ENCODE data around the gene OR5B12.
A peak's percentile ranks its signal among the peaks of the same experiment; 100 is the strongest.

Gene OR5B12

DNA sequence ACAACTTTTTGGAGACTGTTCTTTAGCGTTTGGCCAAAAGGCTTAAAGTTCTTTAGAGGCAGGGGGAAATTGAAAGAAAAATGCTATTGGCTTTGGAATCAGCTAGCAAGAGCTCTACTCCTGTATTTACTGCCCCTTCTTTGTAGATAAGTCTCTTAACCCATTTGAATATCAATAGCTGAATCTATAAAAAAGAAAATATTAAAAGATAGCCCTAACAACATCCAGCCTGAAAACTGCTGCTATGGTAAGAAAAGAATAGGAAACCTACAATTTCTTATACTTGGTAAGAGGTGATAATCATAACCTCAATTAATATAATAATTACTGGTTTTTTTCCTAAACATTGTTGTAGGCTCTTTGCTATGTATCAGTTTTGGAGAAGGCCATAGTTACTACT, at the start of gene OR5B12:
Gene OR5B12 (minus strand): TSS at position 101 of the 400 bp plus-strand sequence. CDS start 2,085 bp downstream, outside the sequence.
- Histone ChIP-seq H3K9ac (ENCODE audit: insufficient read length, low read depth) (no peak within 1 kb of the TSS), H3K27me3 (ENCODE audit: insufficient read depth, insufficient read length) (no peaks in the 10 kb centered on the region), H3K9me3 (ENCODE audit: insufficient read depth, low read length) (peaks cover 16% of the 10 kb centered on the region), H3K4me3 (ENCODE audit: insufficient read length, low read depth) (no peak within 1 kb of the TSS), H3K36me3 (ENCODE audit: insufficient read depth, insufficient read length, low read length) (no peaks in the 10 kb centered on the region), H3K4me1 (ENCODE audit: insufficient read depth, insufficient read length) (no peaks in the 10 kb centered on the region)
- no peak for TF ChIP-seq ZNF274 (IDR thresholded peaks at IDR 0.05; ENCODE audit: low read depth, low read length)
- TF ChIP-seq SUZ12 (IDR thresholded peaks at IDR 0.05; ENCODE audit: extremely low read depth, insufficient read depth, insufficient read length), result no peak
- no peak for TF ChIP-seq YY1 (IDR thresholded peaks at IDR 0.05; ENCODE audit: insufficient read depth, insufficient read length)
- no peak for DNase-seq (ENCODE audit: low read depth, low spot score)

DNA sequence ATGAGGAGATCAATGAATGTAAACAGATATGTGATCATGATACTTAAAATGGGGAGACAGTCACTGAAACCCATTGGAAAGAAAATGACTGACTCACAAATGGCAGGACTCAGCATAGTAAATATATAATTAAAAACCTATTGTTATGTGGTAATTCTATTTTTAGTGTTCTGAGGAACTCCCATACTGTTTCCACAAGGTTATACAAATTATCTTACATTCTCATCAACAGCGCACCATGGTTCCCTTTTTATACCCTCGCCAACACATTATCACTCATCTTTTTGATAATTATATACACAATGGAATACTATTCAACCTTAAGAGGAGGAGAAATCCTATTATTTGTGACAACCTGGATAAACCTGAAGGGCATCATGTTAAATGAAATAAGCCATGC, 48.8 kb upstream of the OR5B12 start:
- no peak for DNase-seq (ENCODE audit: low read depth, low spot score)
- Histone ChIP-seq H3K9me3 (ENCODE audit: insufficient read depth, low read length) (no peaks in the 10 kb centered on the region), H3K9ac (ENCODE audit: insufficient read length, low read depth) (no peak overlapping the region), H3K4me3 (ENCODE audit: insufficient read length, low read depth) (no peak overlapping the region), H3K4me1 (ENCODE audit: insufficient read depth, insufficient read length) (peaks cover 2% of the 10 kb centered on the region), H3K27me3 (ENCODE audit: insufficient read depth, insufficient read length) (no peaks in the 10 kb centered on the region), H3K36me3 (ENCODE audit: insufficient read depth, insufficient read length, low read length) (no peaks in the 10 kb centered on the region)
- TF ChIP-seq SUZ12 (IDR thresholded peaks at IDR 0.05; ENCODE audit: extremely low read depth, insufficient read depth, insufficient read length), result no peak
- no peak for TF ChIP-seq ZNF274 (IDR thresholded peaks at IDR 0.05; ENCODE audit: low read depth, low read length)
- TF ChIP-seq YY1 (IDR thresholded peaks at IDR 0.05; ENCODE audit: insufficient read depth, insufficient read length), result no peak

- DNase-seq (ENCODE audit: low read depth, low spot score), result no peak
- TF ChIP-seq YY1 (IDR thresholded peaks at IDR 0.05; ENCODE audit: insufficient read depth, insufficient read length), result no peak
- TF ChIP-seq SUZ12 (IDR thresholded peaks at IDR 0.05; ENCODE audit: extremely low read depth, insufficient read depth, insufficient read length), result no peak
- TF ChIP-seq ZNF274 (IDR thresholded peaks at IDR 0.05; ENCODE audit: low read depth, low read length), result no peak
- no peaks in the 10 kb centered on the region for H3K9me3 ChIP-seq (ENCODE audit: insufficient read depth, low read length)
Measured at GRCh38 chr11:58487170-58487569, 45.1 kb upstream of the OR5B12 start.

DNA sequence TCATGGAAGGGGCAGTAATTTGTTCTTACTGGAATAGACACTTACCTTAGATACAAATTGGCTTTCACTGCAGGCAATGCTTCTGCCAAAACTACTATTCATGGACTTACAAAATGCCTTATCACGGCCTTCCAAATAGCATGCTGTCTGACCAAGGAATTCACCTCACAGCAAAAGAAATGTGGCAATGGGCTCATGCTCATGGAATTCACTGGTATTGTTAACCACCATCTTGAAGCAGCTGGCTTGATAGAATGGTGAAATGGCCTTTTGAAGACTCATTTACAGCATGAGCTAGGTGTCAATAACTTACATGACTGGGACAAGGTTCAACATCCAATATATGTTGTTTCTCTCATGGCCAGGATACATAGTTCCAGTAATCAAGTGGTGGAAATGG, 43.9 kb upstream of the OR5B12 start:
- no peaks in the 10 kb centered on the region for H3K36me3 ChIP-seq (ENCODE audit: insufficient read depth, insufficient read length, low read length)
- DNase-seq (ENCODE audit: low read depth, low spot score), result peak; percentile 1
- no peak overlapping the region for H3K9ac ChIP-seq (ENCODE audit: insufficient read length, low read depth)
- H3K4me3 ChIP-seq (ENCODE audit: insufficient read length, low read depth), result no peak overlapping the region
- TF ChIP-seq ZNF274 (IDR thresholded peaks at IDR 0.05; ENCODE audit: low read depth, low read length), result no peak
- no peak for TF ChIP-seq SUZ12 (IDR thresholded peaks at IDR 0.05; ENCODE audit: extremely low read depth, insufficient read depth, insufficient read length)
- no peak for TF ChIP-seq YY1 (IDR thresholded peaks at IDR 0.05; ENCODE audit: insufficient read depth, insufficient read length)
- no peaks in the 10 kb centered on the region for H3K27me3 ChIP-seq (ENCODE audit: insufficient read depth, insufficient read length)
- H3K4me1 ChIP-seq (ENCODE audit: insufficient read depth, insufficient read length), result peaks cover 2% of the 10 kb centered on the region
- H3K9me3 ChIP-seq (ENCODE audit: insufficient read depth, low read length), result no peaks in the 10 kb centered on the region

More at GRCh38 chr11:58487170-58487569, 45.1 kb upstream of the OR5B12 start:
- Histone ChIP-seq H3K4me3 (ENCODE audit: insufficient read length, low read depth) (no peak overlapping the region), H3K9ac (ENCODE audit: insufficient read length, low read depth) (no peak overlapping the region), H3K36me3 (ENCODE audit: insufficient read depth, insufficient read length, low read length) (no peaks in the 10 kb centered on the region), H3K4me1 (ENCODE audit: insufficient read depth, insufficient read length) (peaks cover 2% of the 10 kb centered on the region), H3K27me3 (ENCODE audit: insufficient read depth, insufficient read length) (no peaks in the 10 kb centered on the region)

DNA sequence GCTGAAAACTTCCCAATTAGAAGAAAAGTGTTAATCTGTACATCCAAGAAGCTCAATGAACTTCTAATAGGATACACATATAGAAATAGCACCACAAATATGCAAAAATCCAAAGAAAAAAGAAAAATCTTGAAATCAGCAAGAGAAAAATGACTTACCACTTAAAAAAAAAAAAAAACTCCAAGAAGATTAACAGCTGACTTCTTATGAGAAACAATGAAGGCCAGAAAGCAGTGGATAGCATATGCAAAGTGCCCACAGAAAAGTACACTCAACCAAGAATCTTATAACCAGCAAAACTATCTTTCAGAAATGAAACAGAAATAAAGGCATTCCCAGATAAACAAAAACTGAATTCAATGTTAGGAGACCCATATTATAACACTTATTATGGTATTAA, 29.9 kb upstream of the OR5B12 start:
- H3K27me3 ChIP-seq (ENCODE audit: insufficient read depth, insufficient read length), result no peaks in the 10 kb centered on the region
- no peak for DNase-seq (ENCODE audit: low read depth, low spot score)
- H3K9ac ChIP-seq (ENCODE audit: insufficient read length, low read depth), result no peak overlapping the region
- peaks cover 23% of the 10 kb centered on the region for H3K9me3 ChIP-seq (ENCODE audit: insufficient read depth, low read length)
- H3K4me3 ChIP-seq (ENCODE audit: insufficient read length, low read depth), result no peak overlapping the region
- no peaks in the 10 kb centered on the region for H3K4me1 ChIP-seq (ENCODE audit: insufficient read depth, insufficient read length)
- no peaks in the 10 kb centered on the region for H3K36me3 ChIP-seq (ENCODE audit: insufficient read depth, insufficient read length, low read length)
- TF ChIP-seq SUZ12 (IDR thresholded peaks at IDR 0.05; ENCODE audit: extremely low read depth, insufficient read depth, insufficient read length) (no peak), ZNF274 (IDR thresholded peaks at IDR 0.05; ENCODE audit: low read depth, low read length) (no peak), YY1 (IDR thresholded peaks at IDR 0.05; ENCODE audit: insufficient read depth, insufficient read length) (no peak)

DNA sequence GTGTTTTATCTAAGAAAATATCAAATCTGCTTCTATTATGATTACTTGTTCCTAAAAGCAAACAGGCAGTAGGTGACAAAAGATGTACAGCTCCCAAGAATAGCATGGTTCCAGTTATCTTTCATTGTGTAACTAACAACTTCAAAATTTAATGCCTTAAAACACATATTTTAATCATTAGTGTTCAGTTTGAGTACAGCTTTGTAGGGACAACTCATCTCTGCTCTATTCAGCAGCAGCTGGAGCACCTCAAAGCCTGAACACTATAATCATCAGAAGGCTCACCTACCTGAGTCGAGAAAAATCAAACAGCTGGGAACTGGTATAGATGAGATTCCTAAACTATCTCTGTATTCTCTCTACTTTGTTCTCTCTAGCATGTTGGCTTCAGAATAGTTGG, 24.3 kb upstream of the OR5B12 start:
- Histone ChIP-seq H3K9ac (ENCODE audit: insufficient read length, low read depth) (no peak overlapping the region), H3K4me1 (ENCODE audit: insufficient read depth, insufficient read length) (no peaks in the 10 kb centered on the region), H3K9me3 (ENCODE audit: insufficient read depth, low read length) (peaks cover 5% of the 10 kb centered on the region; the same call in 1 of the 2 replicates), H3K36me3 (ENCODE audit: insufficient read depth, insufficient read length, low read length) (no peaks in the 10 kb centered on the region), H3K27me3 (ENCODE audit: insufficient read depth, insufficient read length) (no peaks in the 10 kb centered on the region), H3K4me3 (ENCODE audit: insufficient read length, low read depth) (no peak overlapping the region)
- DNase-seq (ENCODE audit: low read depth, low spot score), result no peak
- no peak for TF ChIP-seq SUZ12 (IDR thresholded peaks at IDR 0.05; ENCODE audit: extremely low read depth, insufficient read depth, insufficient read length)
- TF ChIP-seq YY1 (IDR thresholded peaks at IDR 0.05; ENCODE audit: insufficient read depth, insufficient read length), result no peak
- no peak for TF ChIP-seq ZNF274 (IDR thresholded peaks at IDR 0.05; ENCODE audit: low read depth, low read length)

- H3K4me1 ChIP-seq (ENCODE audit: insufficient read depth, insufficient read length), result no peaks in the 10 kb centered on the region
- H3K27me3 ChIP-seq (ENCODE audit: insufficient read depth, insufficient read length), result no peaks in the 10 kb centered on the region
- no peak for DNase-seq (ENCODE audit: low read depth, low spot score)
- no peaks in the 10 kb centered on the region for H3K36me3 ChIP-seq (ENCODE audit: insufficient read depth, insufficient read length, low read length)
- no peak for TF ChIP-seq SUZ12 (IDR thresholded peaks at IDR 0.05; ENCODE audit: extremely low read depth, insufficient read depth, insufficient read length)
- no peak for TF ChIP-seq ZNF274 (IDR thresholded peaks at IDR 0.05; ENCODE audit: low read depth, low read length)
- TF ChIP-seq YY1 (IDR thresholded peaks at IDR 0.05; ENCODE audit: insufficient read depth, insufficient read length), result no peak
- no peaks in the 10 kb centered on the region for H3K9me3 ChIP-seq (ENCODE audit: insufficient read depth, low read length)
- H3K9ac ChIP-seq (ENCODE audit: insufficient read length, low read depth), result no peak overlapping the region
- H3K4me3 ChIP-seq (ENCODE audit: insufficient read length, low read depth), result no peak overlapping the region
Measured at GRCh38 chr11:58465690-58466089, 23.7 kb upstream of the OR5B12 start.

All from NT2/D1 (cell line).